K562 (cell line): ENCODE data around the gene STAM2.

Source experiments
- CBFA2T2 ChIP-seq: fragments of 450-650 bp; conservative IDR thresholded peaks from 2 replicates; pipeline ENCODE4 v1.6.1; 2017; ENCODE audit warnings: mild to moderate bottlenecking
- CCAR2 ChIP-seq: fragments of 200-400 bp; formaldehyde crosslinking; IDR thresholded peaks from 2 replicates; pipeline ENCODE4 v1.6.1; 2017; ENCODE audit warnings: mild to moderate bottlenecking, low read depth, low read length
- HDAC2 ChIP-seq: fragments of 450-650 bp; IDR thresholded peaks from 2 replicates; pipeline ENCODE4 v1.6.1; 2016; ENCODE audit warnings: mild to moderate bottlenecking
- KLF1 ChIP-seq: fragments of 450-650 bp; IDR thresholded peaks from 2 replicates; pipeline ENCODE4 v1.6.1; 2016; ENCODE audit warnings: missing genetic modification characterization, missing compliant biosample characterization
- KLF16 ChIP-seq: IDR thresholded peaks from 2 replicates; pipeline ENCODE4 v1.6.1; 2016; ENCODE audit warnings: antibody characterized with exemption
- MYNN ChIP-seq, 2 experiments: sonication (generic); formaldehyde crosslinking in 1 of 2; IDR thresholded peaks; 2 replicates each; pipeline versions ENCODE4 v1.5.0 to v1.6.1; 2016 to 2020; ENCODE audit warnings: antibody characterized with exemption in 1 of 2, missing genetic modification reagents in 1 of 2
- NBN ChIP-seq: fragments of 450-650 bp; IDR thresholded peaks from 2 replicates; pipeline ENCODE4 v1.6.1; 2016; ENCODE audit warnings: low read depth, mild to moderate bottlenecking
- POLR2A ChIP-seq: fragments of 450-650 bp; conservative IDR thresholded peaks from 2 replicates; pipeline ENCODE4 v1.6.1; 2016
- ZNF175 ChIP-seq: fragments of 200-800 bp; sonication (Bioruptor generic); IDR thresholded peaks from 2 replicates; pipeline ENCODE4 v1.6.1; 2016; ENCODE audit warnings: low read depth, mild to moderate bottlenecking, missing genetic modification characterization, missing compliant biosample characterization
- TF ChIP-seq, protein P1 (sequence below): sonication (generic); formaldehyde crosslinking; IDR thresholded peaks from 2 replicates; pipeline ENCODE4 v1.8.1; 2023; ENCODE audit warnings: mild to moderate bottlenecking, missing genetic modification reagents

DNA sequence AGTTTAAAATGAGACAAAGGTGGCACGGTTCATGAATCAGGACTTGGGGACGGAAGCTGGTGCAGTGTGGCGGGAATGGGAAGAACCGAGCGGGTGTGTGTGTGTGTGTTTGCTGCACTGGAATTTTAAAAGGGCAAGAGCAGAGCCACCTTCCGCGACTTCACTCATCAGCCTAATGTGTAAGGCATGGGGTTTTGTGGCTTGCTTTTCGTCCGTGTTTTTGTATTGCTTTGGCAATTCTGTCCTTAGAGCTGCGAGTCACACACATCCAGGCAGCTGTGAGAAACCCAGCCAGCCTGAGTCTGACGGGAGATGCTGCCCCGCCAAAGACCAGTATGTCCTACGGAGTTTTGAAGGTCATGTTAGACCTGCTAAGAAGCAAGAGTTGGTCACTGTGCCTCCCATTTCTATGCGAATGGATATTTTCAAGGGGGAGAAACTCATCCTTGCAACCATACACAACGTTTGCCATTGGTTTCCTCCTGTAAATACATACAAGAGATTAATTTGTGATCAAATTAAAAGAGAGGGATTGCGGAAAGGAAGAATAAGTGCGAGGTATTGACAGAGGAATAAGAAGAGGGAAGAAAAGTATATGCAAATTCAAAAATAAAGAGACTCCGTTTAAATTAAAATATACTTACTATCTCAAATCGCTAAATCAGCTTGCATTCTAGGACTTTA lies 76.1 kb downstream of the STAM2 start:
- TF ChIP-seq, protein P1, sequence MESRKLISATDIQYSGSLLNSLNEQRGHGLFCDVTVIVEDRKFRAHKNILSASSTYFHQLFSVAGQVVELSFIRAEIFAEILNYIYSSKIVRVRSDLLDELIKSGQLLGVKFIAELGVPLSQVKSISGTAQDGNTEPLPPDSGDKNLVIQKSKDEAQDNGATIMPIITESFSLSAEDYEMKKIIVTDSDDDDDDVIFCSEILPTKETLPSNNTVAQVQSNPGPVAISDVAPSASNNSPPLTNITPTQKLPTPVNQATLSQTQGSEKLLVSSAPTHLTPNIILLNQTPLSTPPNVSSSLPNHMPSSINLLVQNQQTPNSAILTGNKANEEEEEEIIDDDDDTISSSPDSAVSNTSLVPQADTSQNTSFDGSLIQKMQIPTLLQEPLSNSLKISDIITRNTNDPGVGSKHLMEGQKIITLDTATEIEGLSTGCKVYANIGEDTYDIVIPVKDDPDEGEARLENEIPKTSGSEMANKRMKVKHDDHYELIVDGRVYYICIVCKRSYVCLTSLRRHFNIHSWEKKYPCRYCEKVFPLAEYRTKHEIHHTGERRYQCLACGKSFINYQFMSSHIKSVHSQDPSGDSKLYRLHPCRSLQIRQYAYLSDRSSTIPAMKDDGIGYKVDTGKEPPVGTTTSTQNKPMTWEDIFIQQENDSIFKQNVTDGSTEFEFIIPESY: no peak
- TF ChIP-seq CBFA2T2 (no peak), MYNN (IDR thresholded peaks at IDR 0.05) (no peak), MYNN (CRISPR knock-in tag; IDR thresholded peaks at IDR 0.05) (no peak), CCAR2 (no peak), POLR2A (no peak), HDAC2 (no peak), KLF1 (no peak), NBN (no peak), KLF16 (no peak), ZNF175 (CRISPR knock-in tag) (no peak)
